H1 (cell line): ENCODE data around the gene MYOM1.

ENCODE experiments used
- CHD2 ChIP-seq: IDR thresholded peaks from 2 replicates; pipeline ENCODE4 v1.6.1; 2012; ENCODE audit warnings: low read length, improper control_type of control experiment
- EP300 ChIP-seq, 2 experiments: IDR thresholded peaks; 1 replicate in 1 of 2; 2 replicates in 1 of 2; pipeline ENCODE4 v1.6.1; 2011 to 2012; ENCODE audit warnings: low read depth in 2 of 2, low read length in 2 of 2, mild to moderate bottlenecking in 2 of 2, borderline replicate concordance in 1 of 2, inconsistent platforms in 1 of 2, moderate library complexity in 1 of 2
- JUN ChIP-seq: IDR thresholded peaks from 2 replicates; pipeline ENCODE4 v1.6.1; 2011; ENCODE audit warnings: low read depth, mild to moderate bottlenecking, improper control_type of control experiment, low read length
- POLR2A ChIP-seq, 2 experiments: IDR thresholded peaks; 1 replicate in 1 of 2; 2 replicates in 1 of 2; pipeline ENCODE4 v1.6.1; 2011; ENCODE audit warnings: low read depth in 2 of 2, low read length in 2 of 2, mild to moderate bottlenecking in 2 of 2; ENCODE audit errors: control extremely low read depth in 1 of 2
- RFX5 ChIP-seq: IDR thresholded peaks from 2 replicates; pipeline ENCODE4 v1.6.1; 2011; ENCODE audit warnings: low read depth, low read length, improper control_type of control experiment, borderline replicate concordance
- TF ChIP-seq, protein P1 (sequence below), 3 experiments: IDR thresholded peaks; 1 replicate in 2 of 3; 2 replicates in 1 of 3; pipeline versions ENCODE4 v1.5.1 to v1.6.1; 2011; ENCODE audit warnings: low read length in 3 of 3, mild to moderate bottlenecking in 3 of 3, inconsistent platforms in 2 of 3, low read depth in 1 of 3, moderate library complexity in 1 of 3; ENCODE audit not compliant: insufficient read depth in 1 of 3; ENCODE audit errors: control extremely low read depth in 1 of 3
- TF ChIP-seq, protein P2 (sequence below): IDR thresholded peaks from 2 replicates; pipeline ENCODE4 v1.6.1; 2012; ENCODE audit warnings: low read length, inconsistent platforms

DNA sequence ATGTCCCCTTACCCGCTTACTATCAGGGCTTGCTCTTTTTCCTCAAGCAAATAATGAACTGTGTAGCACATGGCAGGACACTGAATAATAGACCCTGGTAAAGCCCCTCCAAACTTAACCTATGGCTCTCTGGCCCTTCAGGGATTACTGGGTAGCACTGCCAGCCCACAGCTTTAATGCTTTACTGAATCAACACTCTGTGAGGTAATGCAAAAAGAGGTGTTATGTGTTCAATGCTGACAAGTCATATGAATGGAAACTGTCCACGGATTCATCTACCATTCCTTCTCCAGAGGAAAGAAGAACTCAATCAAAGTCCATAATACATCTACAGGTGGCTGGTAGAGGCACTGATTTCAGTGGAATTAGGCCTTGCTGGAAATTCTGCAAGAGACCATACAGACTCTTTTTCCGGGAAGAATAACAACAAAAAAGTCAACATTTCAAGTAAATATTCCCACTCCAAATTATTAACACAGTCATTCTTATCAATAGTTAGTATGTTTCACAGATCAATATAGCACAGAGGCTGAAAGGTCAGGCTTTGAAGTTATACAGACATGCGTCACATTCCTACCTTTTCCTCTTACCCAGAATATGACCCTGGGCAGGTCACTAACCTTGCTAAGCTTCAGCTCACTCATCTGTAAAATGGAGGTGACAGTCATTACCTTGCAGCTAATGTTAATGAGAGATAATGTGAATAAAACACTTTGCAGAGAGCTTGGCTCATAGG lies 13.8 kb upstream of the MYOM1 start:
- TF ChIP-seq RFX5: no peak
- TF ChIP-seq POLR2A (IDR thresholded peaks at IDR 0.05; ENCODE audit: control extremely low read depth in 1 of 2, low read depth in 2 of 2, low read length in 2 of 2): no peak
- no peak for TF ChIP-seq EP300 (IDR thresholded peaks at IDR 0.05; ENCODE audit: borderline replicate concordance in 1 of 2, low read depth in 2 of 2, low read length in 2 of 2)
- TF ChIP-seq CHD2: no peak
- TF ChIP-seq, protein P1, sequence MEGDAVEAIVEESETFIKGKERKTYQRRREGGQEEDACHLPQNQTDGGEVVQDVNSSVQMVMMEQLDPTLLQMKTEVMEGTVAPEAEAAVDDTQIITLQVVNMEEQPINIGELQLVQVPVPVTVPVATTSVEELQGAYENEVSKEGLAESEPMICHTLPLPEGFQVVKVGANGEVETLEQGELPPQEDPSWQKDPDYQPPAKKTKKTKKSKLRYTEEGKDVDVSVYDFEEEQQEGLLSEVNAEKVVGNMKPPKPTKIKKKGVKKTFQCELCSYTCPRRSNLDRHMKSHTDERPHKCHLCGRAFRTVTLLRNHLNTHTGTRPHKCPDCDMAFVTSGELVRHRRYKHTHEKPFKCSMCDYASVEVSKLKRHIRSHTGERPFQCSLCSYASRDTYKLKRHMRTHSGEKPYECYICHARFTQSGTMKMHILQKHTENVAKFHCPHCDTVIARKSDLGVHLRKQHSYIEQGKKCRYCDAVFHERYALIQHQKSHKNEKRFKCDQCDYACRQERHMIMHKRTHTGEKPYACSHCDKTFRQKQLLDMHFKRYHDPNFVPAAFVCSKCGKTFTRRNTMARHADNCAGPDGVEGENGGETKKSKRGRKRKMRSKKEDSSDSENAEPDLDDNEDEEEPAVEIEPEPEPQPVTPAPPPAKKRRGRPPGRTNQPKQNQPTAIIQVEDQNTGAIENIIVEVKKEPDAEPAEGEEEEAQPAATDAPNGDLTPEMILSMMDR (IDR thresholded peaks at IDR 0.05; ENCODE audit: control extremely low read depth in 1 of 3, insufficient read depth in 1 of 3, low read depth in 1 of 3, low read length in 3 of 3): no peak
- TF ChIP-seq, protein P2, sequence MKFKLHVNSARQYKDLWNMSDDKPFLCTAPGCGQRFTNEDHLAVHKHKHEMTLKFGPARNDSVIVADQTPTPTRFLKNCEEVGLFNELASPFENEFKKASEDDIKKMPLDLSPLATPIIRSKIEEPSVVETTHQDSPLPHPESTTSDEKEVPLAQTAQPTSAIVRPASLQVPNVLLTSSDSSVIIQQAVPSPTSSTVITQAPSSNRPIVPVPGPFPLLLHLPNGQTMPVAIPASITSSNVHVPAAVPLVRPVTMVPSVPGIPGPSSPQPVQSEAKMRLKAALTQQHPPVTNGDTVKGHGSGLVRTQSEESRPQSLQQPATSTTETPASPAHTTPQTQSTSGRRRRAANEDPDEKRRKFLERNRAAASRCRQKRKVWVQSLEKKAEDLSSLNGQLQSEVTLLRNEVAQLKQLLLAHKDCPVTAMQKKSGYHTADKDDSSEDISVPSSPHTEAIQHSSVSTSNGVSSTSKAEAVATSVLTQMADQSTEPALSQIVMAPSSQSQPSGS: no peak
- TF ChIP-seq JUN: no peak
